Head of caudate nucleus (tissue), 42 donors: ENCODE measurements around the gene CHID1.

Experiments used
- DNase-seq, 42 donors: peaks; one replicate each; pipeline versions ENCODE4 v3.0.0 to v3.0.0-alpha.2; 2020 to 2021; ENCODE audit warnings: mixed read lengths in 7 of 42
- intact Hi-C: fragments of 100-400 bp; cut with DNase I; formaldehyde crosslinking; loops from one replicate; pipeline ENCODE4 v1.15.0; 2022

Gene CHID1

DNA sequence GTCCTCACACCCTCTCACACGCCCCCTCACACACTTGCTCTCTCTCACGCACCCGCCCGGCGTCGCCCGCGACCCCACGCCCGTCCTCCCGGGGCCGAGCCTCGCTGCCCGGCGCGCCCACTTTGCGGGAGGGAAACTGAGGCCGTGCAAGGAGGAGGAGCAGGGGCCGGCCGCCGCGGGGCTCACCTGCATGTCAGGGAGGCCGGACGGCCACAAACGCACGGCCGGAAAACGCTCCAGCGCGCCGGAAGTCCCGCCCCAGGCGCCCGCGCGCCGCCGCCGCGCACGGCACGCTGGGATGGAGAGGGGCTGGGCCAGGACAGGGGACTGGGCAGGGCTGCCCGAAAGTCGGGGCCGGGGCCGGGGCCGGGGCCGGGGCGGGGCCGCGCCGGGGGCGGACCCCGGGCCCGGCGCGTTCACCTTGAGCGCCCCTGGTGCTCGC is at the start of gene CHID1:
TSS of gene CHID1 (minus strand) at position 222 of the 442 bp plus-strand sequence. CDS start 5,994 bp downstream, outside the sequence.
- intact Hi-C loops = no loop called here
- peak; percentile 49 to 94 (median 86) for DNase-seq

DNA sequence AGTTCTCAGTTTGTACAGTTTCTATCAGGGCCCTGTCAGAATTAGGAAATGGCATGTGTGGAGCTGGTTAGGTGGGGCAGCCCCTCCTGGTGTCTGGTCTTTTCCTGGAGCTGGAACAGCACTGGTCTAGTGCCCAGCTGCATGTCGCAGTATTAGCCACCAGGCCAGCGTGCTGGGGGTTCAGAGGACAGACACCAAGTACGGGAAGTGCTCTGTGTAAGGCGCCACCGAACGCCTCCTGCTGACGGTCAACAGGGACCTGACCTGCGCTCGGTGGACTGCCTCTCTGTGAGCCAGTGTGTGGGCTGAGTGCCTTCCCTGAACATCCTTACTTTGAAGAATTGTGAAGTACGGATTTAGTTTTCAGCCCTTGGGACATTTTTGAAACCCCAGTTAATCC is 49.0 kb upstream of the CHID1 start:
- no peak for DNase-seq
- intact Hi-C loops = no loop called here

DNA sequence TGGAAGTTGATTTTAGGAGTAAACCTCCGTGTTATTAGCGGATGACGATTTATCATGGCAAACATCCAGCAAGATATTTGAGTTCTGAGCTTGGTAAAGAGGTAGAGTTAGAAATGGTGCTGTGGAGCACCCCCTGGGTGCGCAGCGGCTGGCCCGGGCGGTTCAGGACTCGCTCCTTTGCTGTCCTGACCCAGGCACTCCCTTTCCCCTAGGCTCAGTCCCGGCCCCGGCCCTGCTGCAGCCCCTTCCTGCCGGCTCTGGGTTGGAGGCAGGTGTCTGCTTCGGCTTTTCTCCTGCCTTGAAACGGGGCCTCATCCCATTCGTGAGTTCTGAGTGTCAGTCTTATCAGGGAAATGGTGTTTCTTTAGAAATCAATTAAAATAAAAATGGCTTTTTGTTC is 48.4 kb upstream of the CHID1 start:
- DNase-seq = no peak
- intact Hi-C loops = no loop called here

DNA sequence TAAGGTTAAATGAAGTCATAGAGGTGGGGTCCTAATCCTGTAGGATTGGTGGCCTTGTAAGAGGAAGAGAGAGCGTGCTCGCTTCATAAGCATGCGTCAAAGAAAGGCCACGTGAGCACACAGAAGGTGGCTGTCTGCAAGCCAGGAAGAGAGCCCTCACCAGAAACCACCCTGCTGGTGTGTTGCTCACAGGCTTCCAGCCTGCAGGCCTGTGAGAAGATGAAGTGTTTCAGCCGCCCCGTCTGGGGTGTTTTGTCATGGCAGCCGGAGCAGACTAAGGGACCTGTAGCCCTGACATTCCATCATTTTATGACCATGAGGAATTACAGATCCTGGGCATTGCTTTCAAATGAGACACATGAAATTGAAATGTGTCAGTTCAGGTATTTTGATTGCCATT is 47.5 kb upstream of the CHID1 start:
- intact Hi-C loops = no loop called here

DNA sequence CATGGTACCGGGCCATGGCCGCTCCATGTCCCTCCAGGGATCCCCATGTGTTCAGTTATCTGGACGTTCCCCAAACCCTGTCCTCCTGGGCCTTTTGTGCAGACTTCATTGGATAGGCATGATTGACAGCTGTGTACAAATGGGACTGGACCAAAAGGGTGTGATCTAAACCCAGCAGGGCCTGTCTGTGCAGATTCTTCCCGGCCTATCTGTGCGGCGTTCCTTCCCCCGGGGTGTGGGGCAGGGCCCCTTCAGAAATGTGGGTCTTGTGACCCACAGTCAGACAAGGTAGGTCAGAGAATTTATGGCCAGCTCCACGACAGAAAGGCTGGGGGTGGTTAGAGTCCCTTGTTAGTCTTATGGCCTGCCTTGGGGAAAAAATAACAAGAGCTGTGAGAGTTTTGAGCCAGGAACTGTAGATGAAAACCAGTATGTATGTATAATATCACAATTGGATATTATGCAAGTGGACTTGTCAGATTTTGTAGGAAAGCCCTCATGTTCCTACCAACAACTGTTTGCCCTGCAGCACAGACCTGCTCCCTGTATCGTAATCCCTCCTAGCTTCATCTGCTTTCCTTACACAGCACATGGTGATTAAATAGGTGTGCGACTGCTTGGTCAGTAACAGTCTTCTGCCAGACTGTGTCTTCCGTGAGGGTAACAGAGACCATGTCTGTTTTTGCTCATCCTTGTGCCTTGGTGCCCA is 46.8 kb upstream of the CHID1 start:
- DNase-seq = no peak
- intact Hi-C loops = no loop called here

More for the DNA sequence above, 47.5 kb upstream of the CHID1 start:
- DNase-seq = no peak

DNA sequence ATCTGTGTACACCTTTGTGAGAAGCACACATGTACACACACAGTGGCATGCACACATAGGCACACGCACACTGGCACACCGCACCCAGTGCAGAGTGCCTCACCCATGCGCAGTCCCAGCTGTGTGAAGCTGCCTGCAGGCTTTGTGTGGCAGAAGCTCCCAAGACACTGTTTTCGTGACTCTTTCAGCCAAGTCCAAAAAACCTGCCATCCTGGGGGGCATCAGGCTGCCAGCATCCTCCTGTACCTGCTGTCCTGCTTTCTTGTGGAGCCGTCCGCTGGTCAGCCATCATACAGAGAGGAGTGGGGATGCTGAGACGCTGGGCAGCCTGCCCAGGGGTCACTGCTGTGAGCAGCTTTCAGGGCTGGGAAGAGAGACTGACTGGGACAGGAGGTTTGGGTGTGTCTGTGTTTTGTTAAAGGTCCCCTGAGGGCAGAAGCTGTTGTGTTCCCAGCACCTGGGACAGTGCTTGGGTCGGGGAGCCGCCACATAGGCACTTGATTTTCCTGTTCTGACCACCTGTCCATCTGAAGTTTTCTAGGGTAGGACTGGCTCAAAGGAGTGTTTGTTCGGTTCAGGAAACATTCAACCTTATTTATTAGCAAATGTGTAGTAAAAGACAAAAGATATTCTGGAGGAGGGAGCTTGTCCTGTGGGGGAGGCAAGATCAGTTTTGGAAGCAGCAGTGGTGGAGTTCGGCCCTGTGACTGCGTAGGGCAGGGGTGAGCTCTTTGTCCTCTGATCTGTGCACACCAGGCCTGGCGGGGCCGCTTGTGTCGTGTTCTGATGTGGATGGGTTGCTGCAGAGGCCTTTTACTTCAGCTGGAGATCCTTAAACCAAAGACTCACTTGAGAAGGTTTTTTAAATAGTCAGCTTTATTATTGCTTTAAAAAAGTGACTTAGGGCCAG is 44.8 kb upstream of the CHID1 start:
- no peak for DNase-seq
- intact Hi-C loops = no loop called here

DNA sequence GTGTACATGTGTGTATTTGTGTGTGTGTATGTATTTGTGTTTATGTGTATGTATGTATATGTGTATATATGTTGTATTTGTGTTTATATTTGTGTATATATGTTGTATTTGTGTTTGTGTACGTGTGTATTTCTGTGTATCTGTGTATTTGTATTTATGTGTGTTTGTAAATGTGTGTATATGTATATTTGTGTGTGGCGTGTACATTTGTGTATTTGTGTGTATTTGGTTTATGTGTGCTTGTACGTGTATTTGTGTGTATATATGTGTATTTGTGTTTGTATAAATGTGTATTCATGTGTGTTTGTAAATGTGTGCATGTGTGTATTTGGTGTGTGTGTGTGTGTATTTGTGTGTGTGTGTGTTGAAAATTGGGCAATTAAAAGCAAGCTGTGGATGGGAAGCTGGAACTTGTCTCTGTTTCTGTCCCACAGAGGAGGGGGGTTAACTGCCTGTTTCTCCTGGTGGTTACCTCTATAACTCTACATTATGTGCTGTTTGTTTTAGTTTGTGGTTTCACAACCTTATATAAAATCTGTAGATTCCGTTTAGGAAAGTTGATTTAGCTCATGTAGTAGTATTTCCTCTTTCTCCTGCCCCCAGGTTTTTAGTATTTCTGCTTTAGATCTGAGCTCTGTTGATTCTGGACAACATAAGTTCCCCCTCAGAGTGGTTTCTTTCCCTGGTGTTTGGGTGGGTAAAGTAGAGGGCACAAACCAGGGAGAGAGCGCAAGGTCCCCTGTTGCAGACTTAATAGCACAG is 44.0 kb upstream of the CHID1 start:
- no peak for DNase-seq
- intact Hi-C loops = no loop called here

DNA sequence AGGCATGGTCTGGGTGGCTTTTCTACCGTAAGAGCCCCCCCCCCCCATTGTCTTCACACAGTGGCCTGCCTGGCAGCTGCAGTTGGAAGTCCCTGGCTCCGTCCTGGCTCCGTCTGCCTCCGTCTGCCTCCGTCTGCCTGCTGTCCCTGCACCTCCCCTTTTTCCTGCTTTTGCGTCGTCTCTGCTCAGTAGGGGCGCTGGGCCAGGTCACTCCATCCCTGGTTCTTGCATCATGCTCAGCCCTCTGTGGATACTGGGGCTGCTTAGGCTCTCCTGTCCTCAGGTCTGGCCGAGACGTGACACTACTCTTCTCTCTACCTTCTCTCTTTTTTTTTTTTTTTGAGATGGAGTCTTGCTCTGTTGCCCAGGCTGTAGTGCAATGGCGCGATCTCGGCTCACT is 42.9 kb upstream of the CHID1 start:
- no peak for DNase-seq
- intact Hi-C loops = no loop called here

DNA sequence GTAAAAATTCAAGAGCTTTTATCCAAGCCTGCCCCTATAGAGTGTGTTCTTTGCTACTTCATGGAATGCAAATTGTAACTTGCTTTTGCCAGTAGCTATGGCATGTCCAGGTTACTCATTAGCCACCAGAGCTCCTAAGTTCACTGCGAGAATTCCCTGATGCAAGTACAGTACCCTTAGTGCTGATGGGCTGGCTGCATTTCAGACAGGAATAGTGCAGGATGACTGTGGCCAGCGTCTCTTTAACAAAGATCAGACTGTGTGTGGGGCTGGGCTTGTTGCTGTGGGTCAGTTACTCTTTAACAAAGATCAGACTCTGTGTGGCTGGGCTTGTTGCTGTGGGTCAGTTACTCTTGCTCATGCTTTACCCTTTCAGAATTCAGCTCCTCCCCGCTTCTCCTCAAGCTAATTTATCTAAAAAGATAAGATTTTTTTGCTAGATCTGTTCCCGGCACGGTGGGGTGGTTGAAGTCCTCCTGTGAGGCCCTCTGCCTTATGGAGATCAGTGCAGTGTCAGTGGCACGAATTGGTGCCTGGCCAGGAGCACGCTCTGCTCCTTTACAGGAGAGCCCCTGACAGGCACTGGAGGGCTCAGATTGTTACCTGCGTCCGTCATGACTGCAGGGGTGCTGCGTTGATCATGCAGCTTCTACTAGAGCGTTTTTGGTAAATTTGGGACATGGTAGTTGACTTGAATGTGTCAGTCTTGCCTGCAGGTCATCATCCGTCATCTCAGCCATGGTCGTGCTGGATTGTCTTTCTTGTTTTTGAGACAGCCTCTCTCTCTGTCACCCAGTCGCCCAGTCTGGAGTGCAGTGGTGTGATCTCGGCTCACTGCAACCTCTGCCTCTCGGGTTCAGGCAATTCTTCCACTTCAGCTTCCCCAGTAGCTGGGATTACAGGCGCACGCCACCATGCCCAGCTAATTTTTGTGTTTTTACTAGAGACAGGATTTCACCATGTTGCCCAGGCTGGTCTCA is 42.1 kb upstream of the CHID1 start:
- intact Hi-C loops = no loop called here
- peak in 13 of 42 donors; percentile 16 to 60 (median 38) for DNase-seq

DNA sequence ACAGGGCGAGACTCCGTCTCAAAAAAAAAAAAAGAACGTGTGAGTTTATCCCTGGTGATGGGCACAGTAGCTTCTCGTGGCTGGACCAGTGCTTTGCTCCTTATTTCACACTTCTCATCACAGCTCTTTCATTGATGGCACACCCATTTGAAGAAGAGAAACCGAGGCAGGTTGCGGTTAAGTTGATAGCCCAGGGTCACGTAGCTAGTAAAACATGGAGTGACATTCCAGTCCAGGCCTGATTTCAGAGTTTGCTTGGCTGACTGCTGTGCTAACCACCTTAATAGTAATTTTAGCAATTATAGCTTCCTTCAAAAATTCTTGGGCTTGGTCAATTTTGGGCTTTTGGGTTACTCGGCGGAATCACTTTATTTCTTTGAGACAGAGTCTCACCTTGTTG is 40.9 kb upstream of the CHID1 start:
- intact Hi-C loops = no loop called here
- DNase-seq = no peak

DNA sequence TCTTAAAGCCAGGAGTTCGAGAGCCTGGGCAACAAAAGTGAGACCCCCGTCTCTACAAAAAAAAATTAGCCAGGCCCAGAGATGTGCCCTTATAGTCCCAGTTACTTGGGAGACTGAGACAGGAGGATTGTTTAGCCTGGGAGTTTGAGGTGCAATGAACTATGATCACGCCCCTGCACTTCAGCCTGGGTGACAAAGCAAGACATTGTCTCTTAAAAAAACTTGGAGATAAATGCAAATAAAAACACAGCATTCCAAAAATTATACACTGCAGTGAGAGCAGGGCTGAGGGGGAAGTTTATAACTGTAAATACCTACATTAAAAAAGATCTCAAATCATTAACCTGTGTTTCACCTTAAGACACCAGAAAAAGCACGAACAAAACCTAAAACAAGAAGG is 37.1 kb upstream of the CHID1 start:
- intact Hi-C loops = no loop called here
- no peak for DNase-seq

DNA sequence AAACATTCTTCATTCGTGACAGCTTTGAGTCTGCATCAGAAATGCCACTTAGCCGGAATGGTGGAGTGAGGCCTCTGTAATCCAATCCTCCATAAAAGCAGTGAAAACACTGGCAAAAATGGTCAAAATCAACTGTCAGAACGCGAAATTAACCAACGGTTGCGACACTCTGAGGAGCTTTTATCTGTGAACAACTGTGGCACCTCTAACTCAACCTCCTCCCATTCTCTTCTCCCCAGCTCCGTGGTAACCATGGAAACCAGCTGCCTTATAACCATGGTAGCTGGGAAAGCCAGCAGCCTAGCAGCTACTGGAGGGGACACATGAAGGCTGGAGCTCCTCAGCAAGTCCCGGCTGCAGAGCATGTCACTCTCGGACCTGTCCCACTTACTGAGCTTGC is 35.4 kb upstream of the CHID1 start:
- intact Hi-C loops = no loop called here
- DNase-seq = peak in 40 of 42 donors; percentile 27 to 91 (median 66)

DNA sequence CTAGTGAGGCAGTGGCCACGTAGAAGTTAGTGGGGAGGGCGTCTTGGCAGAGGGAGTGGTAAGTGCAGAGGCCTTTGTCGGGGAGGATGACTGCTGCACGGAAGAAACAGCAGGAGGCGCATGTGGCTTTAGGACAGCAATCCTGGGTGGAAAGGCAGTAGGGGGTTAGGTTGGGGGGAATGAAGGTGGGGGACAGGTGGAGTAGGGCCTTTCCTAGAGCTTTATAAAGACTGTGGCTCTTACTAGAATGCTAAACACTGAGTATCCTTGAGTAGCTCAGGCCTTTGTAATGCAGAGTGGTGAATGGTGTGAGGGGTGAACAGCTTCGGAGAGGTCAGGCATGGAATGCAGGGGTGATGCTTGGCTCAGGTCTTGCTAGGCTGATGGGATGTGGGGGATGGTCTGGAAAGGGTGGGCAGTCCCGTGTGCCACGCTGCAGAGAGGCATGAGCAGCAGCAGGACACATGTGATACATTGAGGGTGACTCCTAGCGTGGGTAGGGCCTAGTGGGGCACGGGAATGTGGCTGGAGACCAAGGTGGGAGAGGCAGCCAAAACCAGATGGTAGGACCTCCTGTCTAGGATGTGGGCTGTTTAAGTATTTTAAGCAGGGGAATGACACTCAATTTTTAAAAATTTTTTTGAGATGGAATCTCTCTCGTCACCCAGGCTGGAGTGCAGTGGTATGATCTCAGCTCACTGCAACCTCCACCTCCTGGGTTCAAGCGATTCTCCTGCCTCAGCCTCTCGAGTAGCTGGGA is 34.3 kb upstream of the CHID1 start:
- intact Hi-C loops = no loop called here
- peak in 1 of 42 donors; percentile 32 for DNase-seq

DNA sequence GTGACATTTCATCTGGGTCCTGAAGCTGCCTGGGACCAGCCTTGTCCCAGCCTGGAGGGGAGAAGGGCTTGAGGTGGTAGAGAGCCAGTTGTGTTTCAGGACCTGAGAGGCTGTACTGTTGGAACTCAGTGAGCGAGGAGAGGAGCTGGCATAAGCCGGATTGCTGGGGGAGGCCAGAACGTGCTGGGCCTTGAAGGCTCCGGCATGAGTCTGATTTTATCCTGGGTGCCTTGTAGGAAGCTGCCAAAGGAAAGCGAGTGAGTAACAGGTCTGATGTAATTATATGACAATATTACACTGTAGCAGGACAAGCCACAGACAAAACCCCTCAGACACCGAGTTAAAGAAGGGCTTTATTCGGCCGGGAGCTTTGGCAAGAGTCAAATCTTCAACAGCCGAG is 32.2 kb upstream of the CHID1 start:
- DNase-seq = peak in 13 of 42 donors; percentile 24 to 80 (median 45)
- intact Hi-C loops = no loop called here

DNA sequence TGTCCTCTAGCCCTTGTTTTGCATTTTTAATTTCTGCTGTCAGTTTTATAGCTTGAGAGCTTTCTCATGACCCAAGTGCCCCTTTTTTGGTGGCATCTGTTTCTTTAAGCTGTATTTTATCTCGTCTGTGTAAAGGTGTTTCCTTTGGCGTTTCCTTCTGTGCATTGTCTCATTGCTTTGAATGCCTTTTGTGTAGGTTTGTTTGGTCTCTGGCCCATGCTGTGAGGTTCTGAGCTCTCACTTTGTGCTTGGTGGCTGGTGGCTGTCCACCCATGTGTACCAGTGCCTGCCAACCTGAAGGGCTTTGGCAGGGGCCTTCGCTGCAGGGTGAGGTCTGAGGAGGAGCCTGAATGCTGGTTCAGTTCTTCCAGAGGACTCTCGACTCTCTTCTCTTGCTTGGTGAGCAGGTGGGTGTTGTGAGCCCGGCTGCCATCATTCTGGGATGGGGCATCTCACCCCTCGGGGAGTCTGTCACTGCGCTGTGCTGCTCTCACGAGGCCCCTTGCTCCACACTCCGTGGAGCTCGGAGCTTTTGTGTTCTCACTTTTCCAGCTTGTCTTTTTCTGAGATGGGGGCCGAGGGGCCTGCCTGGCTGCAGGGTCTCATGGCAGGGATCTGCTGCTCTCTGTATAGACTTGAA is 30.0 kb upstream of the CHID1 start:
- intact Hi-C loops = no loop called here

DNA sequence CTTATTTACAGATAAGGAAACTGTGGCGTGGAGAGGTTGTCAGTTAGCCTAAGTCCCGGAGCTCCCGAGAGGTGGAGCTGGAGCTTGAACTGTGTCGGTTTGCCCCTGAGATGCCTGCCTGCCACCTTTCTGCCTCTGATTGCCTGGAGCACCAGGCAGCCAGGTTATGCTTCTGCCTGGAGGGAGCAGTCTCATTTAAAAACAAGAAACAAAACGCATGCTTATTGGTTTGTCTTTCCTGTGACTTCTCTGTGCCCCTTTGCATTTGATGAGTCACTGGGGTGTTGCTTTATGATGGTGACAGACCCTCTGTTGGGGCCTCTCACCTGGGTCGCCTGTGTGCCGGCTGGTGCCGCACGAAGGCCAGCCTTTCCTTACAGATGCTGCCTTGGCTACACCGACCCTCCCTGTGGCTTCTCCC is 27.2 kb upstream of the CHID1 start:
- intact Hi-C loops = no loop called here
- no peak for DNase-seq

More for the DNA sequence above, 30.0 kb upstream of the CHID1 start:
- no peak for DNase-seq

DNA sequence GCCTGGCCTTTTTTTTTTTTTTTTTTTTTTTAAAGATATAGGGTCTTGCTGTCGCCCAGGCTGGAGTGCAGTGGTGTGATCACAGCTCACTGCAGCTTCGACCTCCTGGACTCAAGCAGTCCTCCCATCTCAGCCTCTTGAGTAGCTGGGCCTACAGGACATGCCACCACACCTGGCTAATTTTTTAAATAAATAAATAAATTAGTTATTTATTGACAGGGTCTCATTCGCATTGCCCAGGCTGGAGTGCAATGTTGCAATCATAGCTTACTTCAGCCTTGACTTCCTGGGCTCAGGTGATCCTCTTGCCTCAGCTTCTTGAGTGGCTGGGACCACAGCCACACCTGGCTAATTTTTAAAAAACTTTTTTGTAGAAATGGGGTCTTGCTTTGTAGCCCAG is 25.6 kb upstream of the CHID1 start:
- intact Hi-C loops = no loop called here
- DNase-seq = no peak
